Measurements from ENCODE around the gene EXOC6B.

GRCh38 chr2:72273384-72273783 is 552.4 kb downstream of the EXOC6B start:
- TF ChIP-seq CTCF (IDR thresholded peaks at IDR 0.05) (no peak), POLR2A (IDR thresholded peaks at IDR 0.05) (no peak)

All from body of pancreas (tissue), 4 donors.